Heart right ventricle (tissue), 16 donors: Measurements from ENCODE around the gene SLC39A11. TPM values are rescaled to one million over a fixed set of nuclear protein-coding genes. Genes with fewer than 3 reads are reported as not detected.
"Not testable (repeated sequence)": the region's sequence is repeated elsewhere in the genome, so short reads cannot be mapped to it uniquely, and the experiment has no call there.

Source experiments
- ATAC-seq, 8 donors: fragments of 200-7000 bp; cut with Tn5 transposase; one replicate each; pipeline ENCODE4 v1.9.1; 2020; ENCODE audit warnings: mild to moderate bottlenecking in 8 of 8, moderate library complexity in 8 of 8, moderate number of reproducible peaks in 1 of 8
- DNase-seq, 2 donors: peaks; one replicate each; pipeline ENCODE4 v3.0.0-alpha.2; 2020
- H3K27ac ChIP-seq, 10 donors: fragments of 200-600 bp; sonication (generic) in 2 of 10; one replicate each; pipeline versions ENCODE4 v1.5.0 to v1.8.0; 2020 to 2022; ENCODE audit warnings: mild to moderate bottlenecking in 3 of 10
- H3K27me3 ChIP-seq, 7 donors: fragments of 200-600 bp; one replicate each; pipeline ENCODE4 v1.8.0; 2021 to 2022; ENCODE audit warnings: mild to moderate bottlenecking in 2 of 7
- H3K36me3 ChIP-seq, 9 donors: fragments of 200-600 bp; sonication (generic) in 1 of 9; one replicate each; pipeline versions ENCODE4 v1.5.0 to v1.8.0; 2020 to 2022; ENCODE audit warnings: mild to moderate bottlenecking in 2 of 9
- H3K4me1 ChIP-seq, 9 donors: fragments of 200-600 bp; sonication (generic) in 1 of 9; one replicate each; pipeline versions ENCODE4 v1.5.0 to v1.8.0; 2020 to 2022; ENCODE audit warnings: mild to moderate bottlenecking in 4 of 9
- H3K4me3 ChIP-seq, 10 donors: fragments of 200-600 bp; sonication (generic) in 2 of 10; one replicate each; pipeline versions ENCODE4 v1.5.0 to v1.8.0; 2020 to 2022; ENCODE audit warnings: mild to moderate bottlenecking in 7 of 10, moderate library complexity in 2 of 10
- H3K9me3 ChIP-seq, 11 donors: fragments of 200-600 bp in 10 of 11; sonication (generic) in 2 of 11; one replicate each; pipeline versions ENCODE4 v1.5.0 to v1.8.0; 2013 to 2022; ENCODE audit warnings: mild to moderate bottlenecking in 2 of 11, control low read depth in 1 of 11, moderate library complexity in 1 of 11
- CTCF ChIP-seq, 9 donors: fragments of 200-600 bp; sonication (generic) in 2 of 9; IDR thresholded peaks; one replicate each; pipeline versions ENCODE4 v1.5.0 to v1.8.0; 2021 to 2022; ENCODE audit warnings: antibody characterized with exemption in 9 of 9, mild to moderate bottlenecking in 5 of 9, moderate library complexity in 1 of 9
- WGBS, 2 donors: extraction: QIAGEN DNeasy Blood & Tissue Kit; methylation state at CpG; one replicate each; pipeline ENCODE4 v1.1.7; 2013; ENCODE audit warnings: inconsistent platforms in 1 of 2; 5-methylcytosine and 5-hydroxymethylcytosine counted together
- intact Hi-C, 10 donors: fragments of 100-400 bp; cut with DNase I; formaldehyde crosslinking; loops; one replicate each; pipeline versions ENCODE4 v1.11.1 to v1.14.2; 2022
- polyA plus RNA-seq, 2 donors: library from polyadenylated mRNA; stranded (reverse); fragments of 200-250 nt; gene quantifications; one replicate each; pipeline ENCODE4 v1.2.3, GENCODE V29; 2013
- total RNA-seq, 10 donors: library from RNA; stranded (reverse); fragmentation: NEBNext Ultra II Directional in 3 of 10; extraction: Animal tissue kit (Norgen Biotek cat#: 25700) in 3 of 10; gene quantifications; one replicate each; pipeline versions ENCODE4 v1.2.1 to v1.2.4, GENCODE V29; 2021 to 2023
- donor health status: Arrhythmogenic right ventricular cardiomyopathy.
- donor health status: ischemic (EF 13 %, LVEDD 7.1; RV severe dilation, severe dysfunction).
- donor health status: healthy with polysubstance abuse.
- donor health status: DM: no; HTN: yes; CAD: no.
- donor health status: DM: no; HTN: no; CAD: no.
- donor health status: ischemic (EF 25% LVEDD 6.9; RV normal size, moderate dysfunction).
- donor health status: ischemic (EF 25% LVEDD 5.7; RV mildly dilated, moderate dysfunction).
- donor health status: healthy.
- donor health status: DM: yes; HTN: yes; CAD: no.
- donor health status: Ischemic cardiomyopathy.
- donor health status: ischemic (EF 35%, LVEDD 5.7; RV mildly dilated, moderate dysfunction).
- donor health status: nonischemic (EF 11% LVEDD 7.7; RV severe dilation, severe dysfunction).
- donor health status: DM: yes; HTN: yes; CAD: no.
- donor health status: PGD.
- donor health status: ischemic (EF 29% LVEDD 5.4; RV normal size, mild dysfunction).
- donor health status: nonischemic (EF 23%, LVEDD 6.1; RV moderate dilation, normal function).

Gene SLC39A11
- total and polyA plus RNA-seq, 12 donors: 2.4 to 11.3 (median 6.4) TPM

GRCh38 chr17:72778169-72779151, 314.0 kb downstream of the SLC39A11 start:
- no peak overlapping the region for H3K4me3 ChIP-seq
- H3K27me3 ChIP-seq: no peaks in the 10 kb centered on the region
- H3K9me3 ChIP-seq: no peaks in the 10 kb centered on the region
- intact Hi-C loops: no loop called here
- H3K4me1 ChIP-seq: no peaks in the 10 kb centered on the region
- H3K27ac ChIP-seq: no peak overlapping the region
- TF ChIP-seq CTCF (IDR thresholded peaks at IDR 0.05): no peak
- no peak for DNase-seq
- WGBS, 2 donors: 81 to 83% methylated on average over 14 of the region's 14 CpGs
- no peak for ATAC-seq
- no peaks in the 10 kb centered on the region for H3K36me3 ChIP-seq

GRCh38 chr17:72775919-72776318, 316.6 kb downstream of the SLC39A11 start:
- TF ChIP-seq CTCF (IDR thresholded peaks at IDR 0.05): no peak
- no peak for ATAC-seq
- Histone ChIP-seq H3K4me3 (no peak overlapping the region), H3K4me1 (no peaks in the 10 kb centered on the region), H3K27ac (no peak overlapping the region), H3K36me3 (peaks cover 0 to under 1% (median 0%) of the 10 kb centered on the region in 9 donors), H3K9me3 (peaks cover 0 to 2% (median 0%) of the 10 kb centered on the region in 11 donors), H3K27me3 (no peaks in the 10 kb centered on the region)
- intact Hi-C loops: no loop called here
- DNase-seq: no peak
- 82 to 86% methylated on average over 4 of the region's 4 CpGs for WGBS, 2 donors

- no peak overlapping the region for H3K27ac ChIP-seq
- DNase-seq (no peak), ATAC-seq (no peak)
- no peaks in the 10 kb centered on the region for H3K4me1 ChIP-seq
- H3K9me3 ChIP-seq: peaks cover 0 to 9% (median 0%) of the 10 kb centered on the region in 11 donors
- WGBS, 2 donors: 94 to 95% methylated on average over 5 of the region's 5 CpGs
- no peaks in the 10 kb centered on the region for H3K27me3 ChIP-seq
- no peak for TF ChIP-seq CTCF (IDR thresholded peaks at IDR 0.05)
- intact Hi-C loops: no loop called here
- no peak overlapping the region for H3K4me3 ChIP-seq
- H3K36me3 ChIP-seq: peaks cover 0 to 7% (median 0%) of the 10 kb centered on the region in 9 donors
Observed at GRCh38 chr17:72775237-72775636, 317.3 kb downstream of the SLC39A11 start.

GRCh38 chr17:72774236-72774635, 318.3 kb downstream of the SLC39A11 start:
- H3K4me3 ChIP-seq: no peak overlapping the region
- TF ChIP-seq CTCF (IDR thresholded peaks at IDR 0.05): no peak
- intact Hi-C loops: no loop called here
- DNase-seq (no peak), ATAC-seq (no peak)
- no peak overlapping the region for H3K27ac ChIP-seq
- 90 to 95% methylated on average over 4 of the region's 4 CpGs for WGBS, 2 donors
- H3K27me3 ChIP-seq: no peaks in the 10 kb centered on the region
- H3K9me3 ChIP-seq: peaks cover 0 to 19% (median 0%) of the 10 kb centered on the region in 11 donors
- no peaks in the 10 kb centered on the region for H3K4me1 ChIP-seq
- peaks cover 0 to 7% (median 0%) of the 10 kb centered on the region in 9 donors for H3K36me3 ChIP-seq

- DNase-seq, H3K27ac ChIP-seq, H3K4me1 ChIP-seq, intact Hi-C loops, H3K36me3 ChIP-seq, ATAC-seq, H3K4me3 ChIP-seq, H3K27me3 ChIP-seq: not testable (repeated sequence)
- H3K9me3 ChIP-seq: peaks cover 0 to 26% (median 0%) of the 10 kb centered on the region in 11 donors
- WGBS, 2 donors: 92 to 94% methylated on average over 1 of the region's 1 CpG
Observed at GRCh38 chr17:72773225-72773624, 319.3 kb downstream of the SLC39A11 start.
